ENCODE measurements around the gene ITPA. TPM values are rescaled to one million over a fixed set of nuclear protein-coding genes. Genes with fewer than 3 reads are reported as not detected.
A peak's percentile ranks its signal among the peaks of the same experiment; 100 is the strongest.
"Not testable (repeated sequence)": the region's sequence is repeated elsewhere in the genome, so short reads cannot be mapped to it uniquely, and the experiment has no call there.

ITPA gene
- total RNA-seq, 2 donors from 2014 or later, result 94.3 to 94.7 TPM

- not testable (repeated sequence) for H3K36me3 Mint-ChIP-seq; H3K9me3 Mint-ChIP-seq; H3K27me3 Mint-ChIP-seq; DNase-seq (ENCODE audit: low spot score); H3K4me1 Mint-ChIP-seq (ENCODE audit: low read depth in 2 of 2); H3K27ac Mint-ChIP-seq; ATAC-seq; H3K4me3 Mint-ChIP-seq
Observed at GRCh38 chr20:3182429-3182828, 26.9 kb upstream of the ITPA start.

- DNase-seq (ENCODE audit: low spot score) (no peak), ATAC-seq (no peak)
- Mint-ChIP-seq H3K27me3 (no peaks in the 10 kb centered on the region), H3K4me3 (no peak overlapping the region), H3K9me3 (no peaks in the 10 kb centered on the region), H3K36me3 (no peaks in the 10 kb centered on the region), H3K4me1 (ENCODE audit: low read depth in 2 of 2) (no peaks in the 10 kb centered on the region), H3K27ac (no peak overlapping the region)
Observed at GRCh38 chr20:3183896-3184612, 25.2 kb upstream of the ITPA start.

- not testable (repeated sequence) for H3K27ac Mint-ChIP-seq, H3K4me3 Mint-ChIP-seq
Observed at GRCh38 chr20:3187861-3188260, 21.4 kb upstream of the ITPA start.

GRCh38 chr20:3188823-3189413, 20.4 kb upstream of the ITPA start:
- peaks cover 0 to 5% of the 10 kb centered on the region in 2 donors for H3K4me1 Mint-ChIP-seq (ENCODE audit: low read depth in 2 of 2)
- no peaks in the 10 kb centered on the region for H3K9me3 Mint-ChIP-seq
- DNase-seq (ENCODE audit: low spot score) (no peak), ATAC-seq (no peak)
- H3K27ac Mint-ChIP-seq, result no peak overlapping the region
- H3K4me3 Mint-ChIP-seq, result no peak overlapping the region
- no peaks in the 10 kb centered on the region for H3K36me3 Mint-ChIP-seq
- H3K27me3 Mint-ChIP-seq, result no peaks in the 10 kb centered on the region

More at GRCh38 chr20:3187861-3188260, 21.4 kb upstream of the ITPA start:
- not testable (repeated sequence) for H3K36me3 Mint-ChIP-seq; DNase-seq (ENCODE audit: low spot score); H3K4me1 Mint-ChIP-seq (ENCODE audit: low read depth in 2 of 2); H3K27me3 Mint-ChIP-seq; H3K9me3 Mint-ChIP-seq; ATAC-seq

- ATAC-seq (no peak), DNase-seq (ENCODE audit: low spot score) (no peak)
- Mint-ChIP-seq H3K4me3 (no peak overlapping the region), H3K36me3 (no peaks in the 10 kb centered on the region), H3K27me3 (no peaks in the 10 kb centered on the region), H3K27ac (no peak overlapping the region), H3K4me1 (ENCODE audit: low read depth in 2 of 2) (peaks cover 0 to 5% of the 10 kb centered on the region in 2 donors), H3K9me3 (no peaks in the 10 kb centered on the region)
Observed at GRCh38 chr20:3189561-3190131, 19.7 kb upstream of the ITPA start.

GRCh38 chr20:3190681-3191111, 18.6 kb upstream of the ITPA start:
- Mint-ChIP-seq H3K27ac (no peak overlapping the region), H3K4me3 (no peak overlapping the region), H3K4me1 (ENCODE audit: low read depth in 2 of 2) (peaks cover under 1 to 8% of the 10 kb centered on the region in 2 donors), H3K27me3 (no peaks in the 10 kb centered on the region), H3K36me3 (peaks cover 4% of the 10 kb centered on the region), H3K9me3 (no peaks in the 10 kb centered on the region)
- ATAC-seq (no peak), DNase-seq (ENCODE audit: low spot score) (no peak)

- Mint-ChIP-seq H3K36me3 (peaks cover 9% of the 10 kb centered on the region), H3K4me1 (ENCODE audit: low read depth in 2 of 2) (peaks cover 6 to 13% of the 10 kb centered on the region in 2 donors), H3K4me3 (no peak overlapping the region), H3K9me3 (no peaks in the 10 kb centered on the region), H3K27me3 (no peaks in the 10 kb centered on the region), H3K27ac (no peak overlapping the region)
- no peak for DNase-seq (ENCODE audit: low spot score)
- peak in 1 of 2 donors; percentile 45 for ATAC-seq
Observed at GRCh38 chr20:3192226-3193015, 16.9 kb upstream of the ITPA start.

- no peak overlapping the region for H3K4me3 Mint-ChIP-seq
- DNase-seq (ENCODE audit: low spot score) (no peak), ATAC-seq (no peak)
- no peaks in the 10 kb centered on the region for H3K27me3 Mint-ChIP-seq
- H3K9me3 Mint-ChIP-seq, result no peaks in the 10 kb centered on the region
- peaks cover 6 to 13% of the 10 kb centered on the region in 2 donors for H3K4me1 Mint-ChIP-seq (ENCODE audit: low read depth in 2 of 2)
- no peak overlapping the region for H3K27ac Mint-ChIP-seq
- H3K36me3 Mint-ChIP-seq, result peaks cover 9% of the 10 kb centered on the region
Observed at GRCh38 chr20:3193806-3194616, 15.3 kb upstream of the ITPA start.

- Mint-ChIP-seq H3K36me3 (peaks cover 9% of the 10 kb centered on the region), H3K27ac (no peak overlapping the region), H3K4me1 (ENCODE audit: low read depth in 2 of 2) (peaks cover 6 to 17% of the 10 kb centered on the region in 2 donors), H3K4me3 (no peak overlapping the region), H3K27me3 (no peaks in the 10 kb centered on the region), H3K9me3 (no peaks in the 10 kb centered on the region)
- ATAC-seq, result no peak
- DNase-seq (ENCODE audit: low spot score), result no peak
Observed at GRCh38 chr20:3194617-3195280, 14.5 kb upstream of the ITPA start.

- Mint-ChIP-seq H3K9me3 (no peaks in the 10 kb centered on the region), H3K36me3 (peaks cover 9% of the 10 kb centered on the region), H3K27ac (peak overlapping the region in 1 of 2 donors; percentile 47), H3K27me3 (no peaks in the 10 kb centered on the region), H3K4me1 (ENCODE audit: low read depth in 2 of 2) (peaks cover 6 to 19% of the 10 kb centered on the region in 2 donors), H3K4me3 (no peak overlapping the region)
- DNase-seq (ENCODE audit: low spot score) (no peak), ATAC-seq (no peak)
Observed at GRCh38 chr20:3195590-3196237, 13.6 kb upstream of the ITPA start.

GRCh38 chr20:3199206-3199605, 10.1 kb upstream of the ITPA start:
- Mint-ChIP-seq H3K27ac (no peak overlapping the region), H3K4me3 (no peak overlapping the region), H3K36me3 (peaks cover 9% of the 10 kb centered on the region), H3K9me3 (no peaks in the 10 kb centered on the region), H3K27me3 (no peaks in the 10 kb centered on the region), H3K4me1 (ENCODE audit: low read depth in 2 of 2) (peaks cover 14 to 23% of the 10 kb centered on the region in 2 donors)
- DNase-seq (ENCODE audit: low spot score) (no peak), ATAC-seq (no peak)

- ATAC-seq, result no peak
- Mint-ChIP-seq H3K36me3 (peaks cover 9% of the 10 kb centered on the region), H3K27me3 (no peaks in the 10 kb centered on the region)
Observed at GRCh38 chr20:3199976-3200755, 9.1 kb upstream of the ITPA start.

More at GRCh38 chr20:3199976-3200755, 9.1 kb upstream of the ITPA start:
- no peaks in the 10 kb centered on the region for H3K9me3 Mint-ChIP-seq
- no peak for DNase-seq (ENCODE audit: low spot score)
- no peak overlapping the region for H3K27ac Mint-ChIP-seq
- H3K4me3 Mint-ChIP-seq, result no peak overlapping the region
- H3K4me1 Mint-ChIP-seq (ENCODE audit: low read depth in 2 of 2), result peaks cover 19 to 26% of the 10 kb centered on the region in 2 donors

Data from natural killer cell treated with Interleukin-12 subunit alpha and Interleukin-12 subunit beta and Interleukin-15 and Interleukin-18, amount 100 ng/mL, for 72 hours (primary cell).